ENCODE data around the gene KCTD8. TPM values are rescaled to one million over a fixed set of nuclear protein-coding genes. Genes with fewer than 3 reads are reported as not detected.

KCTD8 gene
- total RNA-seq, 1 experiment from 2014 or later = not detected

- no peak overlapping the region for H3K4me2 ChIP-seq
- no peaks in the 10 kb centered on the region for H3F3A ChIP-seq (ENCODE audit: insufficient read depth, low read depth)
- ChIA-PET CTCF (no interaction called here), POLR2A (ENCODE audit: unreplicated experiment) (no interaction called here)
- H3K79me2 ChIP-seq (ENCODE audit: low read depth) = no peaks in the 10 kb centered on the region
- H2AFZ ChIP-seq = no peak overlapping the region
- H4K20me1 ChIP-seq (ENCODE audit: insufficient read depth) = no peaks in the 10 kb centered on the region
- no peaks in the 10 kb centered on the region for H3K4me1 ChIP-seq (replicated peaks; ENCODE audit: insufficient read depth)
- DNase-seq = no peak
- H3K9me2 ChIP-seq (ENCODE audit: insufficient read depth) = no peaks in the 10 kb centered on the region
- TF ChIP-seq CTCF (conservative IDR thresholded peaks at IDR 0.05) (no peak), EZH2 (IDR thresholded peaks at IDR 0.05; ENCODE audit: low read depth) (no peak)
- BruUV-seq (replicated peaks) = no TSS peak
- H3K27ac ChIP-seq = no peak overlapping the region
- H3K4me3 ChIP-seq = no peak overlapping the region
- H3K9me3 ChIP-seq (ENCODE audit: insufficient read depth, low read depth) = no peaks in the 10 kb centered on the region
- H3K36me3 ChIP-seq (ENCODE audit: low read depth) = no peaks in the 10 kb centered on the region
- intact Hi-C loops (cut with micrococcal nuclease; ENCODE audit: unreplicated experiment) = no loop called here
- no peaks in the 10 kb centered on the region for H3K27me3 ChIP-seq (ENCODE audit: insufficient read depth, low read depth)
These were observed 38.7 kb upstream of the KCTD8 start for GRCh38 chr4:44487341-44487740.

DNA sequence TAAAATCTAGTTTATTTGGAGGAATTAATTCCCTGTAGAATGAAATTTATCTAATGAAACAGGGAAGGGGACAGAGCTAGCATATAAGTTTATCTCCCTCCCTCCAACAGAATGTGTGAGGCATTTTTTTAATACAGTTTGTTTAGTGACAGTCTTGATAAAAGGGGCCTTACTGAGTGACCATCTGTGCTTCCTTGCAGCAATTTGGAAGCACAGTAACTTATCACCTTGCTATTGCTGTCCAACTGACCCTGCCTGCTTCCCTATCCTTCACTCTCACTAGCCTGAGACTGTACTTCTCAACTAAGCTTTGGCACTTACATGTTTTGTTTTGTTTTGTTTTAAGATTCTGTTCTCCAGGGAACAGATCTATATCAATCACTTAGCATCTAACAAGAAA is 31.1 kb upstream of the KCTD8 start:
- no peak for DNase-seq
- POLR2A ChIA-PET (ENCODE audit: unreplicated experiment) = no interaction called here
- intact Hi-C loops (cut with micrococcal nuclease; ENCODE audit: unreplicated experiment) = no loop called here

DNA sequence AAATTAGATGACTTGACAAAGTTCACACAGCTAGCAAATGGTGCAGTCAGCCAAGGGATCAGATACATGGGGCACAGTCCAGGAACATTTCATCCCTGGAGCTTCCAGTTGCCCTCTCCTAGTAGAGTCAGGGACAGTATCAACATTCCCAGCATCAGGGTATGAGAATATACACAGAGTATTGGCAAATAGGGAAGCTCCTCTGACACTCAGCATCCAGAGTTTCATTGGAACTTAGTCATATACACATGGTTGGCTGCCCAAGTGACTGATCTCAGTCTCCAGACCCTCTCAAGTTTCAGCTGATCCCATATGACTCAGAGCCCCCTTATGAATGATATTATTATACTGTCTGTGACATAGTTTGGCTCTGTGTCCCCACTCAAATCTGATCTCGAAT is 13.7 kb upstream of the KCTD8 start:
- Histone ChIP-seq H3F3A (ENCODE audit: insufficient read depth, low read depth) (no peaks in the 10 kb centered on the region), H3K9me3 (ENCODE audit: insufficient read depth, low read depth) (no peaks in the 10 kb centered on the region), H3K36me3 (ENCODE audit: low read depth) (no peaks in the 10 kb centered on the region), H3K4me3 (no peak overlapping the region), H3K9me2 (ENCODE audit: insufficient read depth) (no peaks in the 10 kb centered on the region), H3K79me2 (ENCODE audit: low read depth) (no peaks in the 10 kb centered on the region), H3K27me3 (ENCODE audit: insufficient read depth, low read depth) (no peaks in the 10 kb centered on the region), H4K20me1 (ENCODE audit: insufficient read depth) (no peaks in the 10 kb centered on the region), H3K27ac (no peak overlapping the region), H2AFZ (no peak overlapping the region), H3K4me1 (replicated peaks; ENCODE audit: insufficient read depth) (no peaks in the 10 kb centered on the region), H3K4me2 (no peak overlapping the region)
- no TSS peak for BruUV-seq (replicated peaks)
- no peak for TF ChIP-seq CTCF (conservative IDR thresholded peaks at IDR 0.05)
- no peak for TF ChIP-seq EZH2 (IDR thresholded peaks at IDR 0.05; ENCODE audit: low read depth)
- ChIA-PET POLR2A (ENCODE audit: unreplicated experiment) (no interaction called here), CTCF (no interaction called here)
- intact Hi-C loops (cut with micrococcal nuclease; ENCODE audit: unreplicated experiment) = no loop called here
- no peak for DNase-seq

More for the DNA sequence above, 31.1 kb upstream of the KCTD8 start:
- Histone ChIP-seq H3K4me3 (no peak overlapping the region), H3K9me2 (ENCODE audit: insufficient read depth) (no peaks in the 10 kb centered on the region), H3K27me3 (ENCODE audit: insufficient read depth, low read depth) (no peaks in the 10 kb centered on the region), H3K79me2 (ENCODE audit: low read depth) (no peaks in the 10 kb centered on the region), H3K4me1 (replicated peaks; ENCODE audit: insufficient read depth) (no peaks in the 10 kb centered on the region), H3F3A (ENCODE audit: insufficient read depth, low read depth) (no peaks in the 10 kb centered on the region), H3K36me3 (ENCODE audit: low read depth) (no peaks in the 10 kb centered on the region), H3K4me2 (no peak overlapping the region), H4K20me1 (ENCODE audit: insufficient read depth) (no peaks in the 10 kb centered on the region), H3K9me3 (ENCODE audit: insufficient read depth, low read depth) (no peaks in the 10 kb centered on the region), H3K27ac (no peak overlapping the region), H2AFZ (no peak overlapping the region)
- TF ChIP-seq CTCF (conservative IDR thresholded peaks at IDR 0.05) (no peak), EZH2 (IDR thresholded peaks at IDR 0.05; ENCODE audit: low read depth) (no peak)
- no TSS peak for BruUV-seq (replicated peaks)
- CTCF ChIA-PET = no interaction called here
